GM18511 (cell line): Measurements from ENCODE around the gene TMEM18.

Source experiments
- ATAC-seq: cut with Tn5 transposase; IDR thresholded peaks from one replicate; pipeline ENCODE4 v1.9.1; 2021; ENCODE audit warnings: mild to moderate bottlenecking, moderate library complexity; ENCODE audit not compliant: unreplicated experiment

The TMEM18 gene

GRCh38 chr2:623130-623922, 53.9 kb downstream of the TMEM18 start:
- ATAC-seq: no peak

GRCh38 chr2:622357-622756, 54.8 kb downstream of the TMEM18 start:
- ATAC-seq: no peak

GRCh38 chr2:621303-622099, 55.7 kb downstream of the TMEM18 start:
- ATAC-seq: no peak

- no peak for ATAC-seq
Observed at GRCh38 chr2:620471-621302, 56.5 kb downstream of the TMEM18 start.

- ATAC-seq: no peak
Observed at GRCh38 chr2:620004-620403, 57.2 kb downstream of the TMEM18 start.

GRCh38 chr2:618422-618990, 58.7 kb downstream of the TMEM18 start:
- ATAC-seq: no peak

GRCh38 chr2:618005-618404, 59.2 kb downstream of the TMEM18 start:
- no peak for ATAC-seq
